ENCODE measurements around the gene IGFBP3. TPM values are rescaled to one million over a fixed set of nuclear protein-coding genes. Genes with fewer than 3 reads are reported as not detected.

Gene IGFBP3
- total and polyA plus RNA-seq, 2 of the 13 experiments (the other 11 are each of a cell fraction or from before 2014, with no cell fraction given), result 57.5 TPM; not detected in 1

DNA sequence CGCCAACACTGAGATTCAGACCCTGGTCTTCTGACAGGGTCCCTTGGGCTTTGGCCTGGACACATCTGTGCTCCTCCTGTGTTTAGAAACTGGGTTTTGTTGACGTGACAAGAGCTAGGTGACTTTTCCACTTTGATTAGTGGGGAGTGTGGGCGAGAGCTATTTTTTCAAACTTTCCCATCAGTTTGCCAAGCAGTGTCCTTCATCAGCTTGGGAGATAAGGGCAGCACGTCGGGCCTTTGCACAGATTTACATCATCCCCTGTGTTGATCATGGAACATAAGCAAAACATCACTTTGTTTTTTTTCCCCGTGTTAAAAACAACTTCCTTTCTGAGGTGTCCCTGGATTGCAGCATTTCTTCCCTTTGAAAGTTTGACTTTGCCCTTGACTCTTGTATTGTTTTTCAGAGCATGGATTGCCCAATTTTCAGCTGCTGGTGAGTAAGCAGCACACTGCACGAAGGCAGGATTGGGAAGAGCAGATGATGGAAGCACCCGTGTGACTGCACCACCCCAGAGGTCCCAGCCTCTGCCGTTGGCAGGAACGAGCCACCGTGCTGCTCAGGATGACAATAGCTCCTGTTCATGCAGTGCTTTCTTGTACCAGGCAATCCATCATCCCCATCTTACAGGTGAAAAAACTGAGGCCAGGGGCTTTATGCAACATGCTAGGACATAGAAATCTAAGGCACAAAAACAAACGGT, 39.2 kb downstream of the IGFBP3 start (continued):
- TF ChIP-seq, protein P1, sequence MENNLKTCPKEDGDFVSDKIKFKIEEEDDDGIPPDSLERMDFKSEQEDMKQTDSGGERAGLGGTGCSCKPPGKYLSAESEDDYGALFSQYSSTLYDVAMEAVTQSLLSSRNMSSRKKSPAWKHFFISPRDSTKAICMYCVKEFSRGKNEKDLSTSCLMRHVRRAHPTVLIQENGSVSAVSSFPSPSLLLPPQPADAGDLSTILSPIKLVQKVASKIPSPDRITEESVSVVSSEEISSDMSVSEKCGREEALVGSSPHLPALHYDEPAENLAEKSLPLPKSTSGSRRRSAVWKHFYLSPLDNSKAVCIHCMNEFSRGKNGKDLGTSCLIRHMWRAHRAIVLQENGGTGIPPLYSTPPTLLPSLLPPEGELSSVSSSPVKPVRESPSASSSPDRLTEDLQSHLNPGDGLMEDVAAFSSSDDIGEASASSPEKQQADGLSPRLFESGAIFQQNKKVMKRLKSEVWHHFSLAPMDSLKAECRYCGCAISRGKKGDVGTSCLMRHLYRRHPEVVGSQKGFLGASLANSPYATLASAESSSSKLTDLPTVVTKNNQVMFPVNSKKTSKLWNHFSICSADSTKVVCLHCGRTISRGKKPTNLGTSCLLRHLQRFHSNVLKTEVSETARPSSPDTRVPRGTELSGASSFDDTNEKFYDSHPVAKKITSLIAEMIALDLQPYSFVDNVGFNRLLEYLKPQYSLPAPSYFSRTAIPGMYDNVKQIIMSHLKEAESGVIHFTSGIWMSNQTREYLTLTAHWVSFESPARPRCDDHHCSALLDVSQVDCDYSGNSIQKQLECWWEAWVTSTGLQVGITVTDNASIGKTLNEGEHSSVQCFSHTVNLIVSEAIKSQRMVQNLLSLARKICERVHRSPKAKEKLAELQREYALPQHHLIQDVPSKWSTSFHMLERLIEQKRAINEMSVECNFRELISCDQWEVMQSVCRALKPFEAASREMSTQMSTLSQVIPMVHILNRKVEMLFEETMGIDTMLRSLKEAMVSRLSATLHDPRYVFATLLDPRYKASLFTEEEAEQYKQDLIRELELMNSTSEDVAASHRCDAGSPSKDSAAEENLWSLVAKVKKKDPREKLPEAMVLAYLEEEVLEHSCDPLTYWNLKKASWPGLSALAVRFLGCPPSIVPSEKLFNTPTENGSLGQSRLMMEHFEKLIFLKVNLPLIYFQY (CRISPR knock-in tag; IDR thresholded peaks at IDR 0.05; ENCODE audit: borderline replicate concordance), result no peak
- TF ChIP-seq ZNF224 (CRISPR knock-in tag; IDR thresholded peaks at IDR 0.05) (no peak; the same call in 1 of the 2 replicates), ZBTB3 (CRISPR knock-in tag; IDR thresholded peaks at IDR 0.05; ENCODE audit: borderline replicate concordance, low read depth) (peak; percentile 95), HNRNPUL1 (IDR thresholded peaks at IDR 0.05; ENCODE audit: low read depth, low read length) (no peak), SRSF9 (IDR thresholded peaks at IDR 0.05; ENCODE audit: borderline replicate concordance, insufficient read depth, low read depth, low read length, poor library complexity, severe bottlenecking) (no peak), ZNF292 (CRISPR knock-in tag; IDR thresholded peaks at IDR 0.05; ENCODE audit: borderline replicate concordance, low read depth) (peak; percentile 97), KDM1A (CRISPR knock-in tag; IDR thresholded peaks at IDR 0.05) (peak; percentile 98), MTA1 (CRISPR knock-in tag; IDR thresholded peaks at IDR 0.05; ENCODE audit: borderline replicate concordance) (peak; percentile 79; the same call in 1 of the 2 replicates), TBX2 (CRISPR knock-in tag; IDR thresholded peaks at IDR 0.05; ENCODE audit: borderline replicate concordance) (peak; percentile 100), GTF2F1 (IDR thresholded peaks at IDR 0.05; ENCODE audit: low read length) (no peak), POLR2AphosphoS5 (IDR thresholded peaks at IDR 0.05; ENCODE audit: low read depth, low read length) (peak; percentile 38; the same call in 1 of the 2 replicates), KDM4B (CRISPR knock-in tag; IDR thresholded peaks at IDR 0.05) (peak; percentile 90; the same call in 1 of the 2 replicates), KDM2A (CRISPR knock-in tag; IDR thresholded peaks at IDR 0.05; ENCODE audit: borderline replicate concordance, low read depth) (peak; percentile 70), NFKBIZ (CRISPR knock-in tag; IDR thresholded peaks at IDR 0.05) (peak; percentile 98), CBX2 (IDR thresholded peaks at IDR 0.05; ENCODE audit: low read depth, low read length) (no peak), CBX2 (CRISPR knock-in tag; IDR thresholded peaks at IDR 0.05; ENCODE audit: low read depth) (no peak), GFI1 (CRISPR knock-in tag; IDR thresholded peaks at IDR 0.05; ENCODE audit: borderline replicate concordance) (peak; percentile 98)
- TF ChIP-seq, protein P2, sequence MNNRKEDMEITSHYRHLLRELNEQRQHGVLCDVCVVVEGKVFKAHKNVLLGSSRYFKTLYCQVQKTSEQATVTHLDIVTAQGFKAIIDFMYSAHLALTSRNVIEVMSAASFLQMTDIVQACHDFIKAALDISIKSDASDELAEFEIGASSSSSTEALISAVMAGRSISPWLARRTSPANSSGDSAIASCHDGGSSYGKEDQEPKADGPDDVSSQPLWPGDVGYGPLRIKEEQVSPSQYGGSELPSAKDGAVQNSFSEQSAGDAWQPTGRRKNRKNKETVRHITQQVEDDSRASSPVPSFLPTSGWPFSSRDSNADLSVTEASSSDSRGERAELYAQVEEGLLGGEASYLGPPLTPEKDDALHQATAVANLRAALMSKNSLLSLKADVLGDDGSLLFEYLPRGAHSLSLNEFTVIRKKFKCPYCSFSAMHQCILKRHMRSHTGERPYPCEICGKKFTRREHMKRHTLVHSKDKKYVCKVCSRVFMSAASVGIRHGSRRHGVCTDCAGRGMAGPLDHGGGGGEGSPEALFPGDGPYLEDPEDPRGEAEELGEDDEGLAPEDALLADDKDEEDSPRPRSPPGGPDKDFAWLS (CRISPR knock-in tag; IDR thresholded peaks at IDR 0.05; ENCODE audit: borderline replicate concordance), result peak; percentile 47; the same call in 1 of the 2 replicates
- TF ChIP-seq, protein P3, sequence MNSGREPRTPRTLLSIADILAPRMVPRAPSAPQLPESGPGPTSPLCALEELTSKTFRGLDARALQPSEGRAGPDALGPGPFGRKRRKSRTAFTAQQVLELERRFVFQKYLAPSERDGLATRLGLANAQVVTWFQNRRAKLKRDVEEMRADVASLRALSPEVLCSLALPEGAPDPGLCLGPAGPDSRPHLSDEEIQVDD (CRISPR knock-in tag; IDR thresholded peaks at IDR 0.05; ENCODE audit: borderline replicate concordance), result no peak
- TF ChIP-seq, protein P4, sequence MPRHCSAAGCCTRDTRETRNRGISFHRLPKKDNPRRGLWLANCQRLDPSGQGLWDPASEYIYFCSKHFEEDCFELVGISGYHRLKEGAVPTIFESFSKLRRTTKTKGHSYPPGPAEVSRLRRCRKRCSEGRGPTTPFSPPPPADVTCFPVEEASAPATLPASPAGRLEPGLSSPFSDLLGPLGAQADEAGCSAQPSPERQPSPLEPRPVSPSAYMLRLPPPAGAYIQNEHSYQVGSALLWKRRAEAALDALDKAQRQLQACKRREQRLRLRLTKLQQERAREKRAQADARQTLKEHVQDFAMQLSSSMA (CRISPR knock-in tag; IDR thresholded peaks at IDR 0.05), result no peak
- TF ChIP-seq, protein P5, sequence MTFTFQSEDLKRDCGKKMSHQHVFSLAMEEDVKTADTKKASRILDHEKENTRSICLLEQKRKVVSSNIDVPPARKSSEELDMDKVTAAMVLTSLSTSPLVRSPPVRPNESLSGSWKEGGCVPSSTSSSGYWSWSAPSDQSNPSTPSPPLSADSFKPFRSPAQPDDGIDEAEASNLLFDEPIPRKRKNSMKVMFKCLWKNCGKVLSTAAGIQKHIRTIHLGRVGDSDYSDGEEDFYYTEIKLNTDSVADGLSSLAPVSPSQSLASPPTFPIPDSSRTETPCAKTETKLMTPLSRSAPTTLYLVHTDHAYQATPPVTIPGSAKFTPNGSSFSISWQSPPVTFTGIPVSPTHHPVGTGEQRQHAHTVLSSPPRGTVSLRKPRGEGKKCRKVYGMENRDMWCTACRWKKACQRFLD (CRISPR knock-in tag; IDR thresholded peaks at IDR 0.05; ENCODE audit: borderline replicate concordance), result no peak; the same call in 1 of the 2 replicates

Data from HepG2 (cell line).